Measurements from ENCODE around the gene TMEM240.

- TF ChIP-seq CTCF (IDR thresholded peaks at IDR 0.05), result no peak
- TF ChIP-seq POLR2A (IDR thresholded peaks at IDR 0.05), result no peak
Measured at GRCh38 chr1:1560178-1560577, 19.8 kb upstream of the TMEM240 start.
